ENCODE data around the gene UNC13D. TPM values are rescaled to one million over a fixed set of nuclear protein-coding genes. Genes with fewer than 3 reads are reported as not detected.
"Not testable (repeated sequence)": the region's sequence is repeated elsewhere in the genome, so short reads cannot be mapped to it uniquely, and the experiment has no call there.

Gene UNC13D
- total and polyA plus RNA-seq, 2 of the 4 experiments (the other 2 are of a cell fraction) = under 0.01 to 0.31 TPM

GRCh38 chr17:75872434-75873351 lies 28.5 kb upstream of the UNC13D start:
- Histone ChIP-seq H3K4me3 (ENCODE audit: insufficient read depth, low read depth, low read length) (no peak overlapping the region), H3K18ac (ENCODE audit: low read depth, low read length) (peak overlapping the region; percentile 35; the same call in 1 of the 2 replicates), H2BK15ac (ENCODE audit: low read depth, low read length) (peak overlapping the region; percentile 66; the same call in 1 of the 3 replicates), H3K4me1 (ENCODE audit: control insufficient read depth, insufficient read depth, low read length) (peaks cover 40% of the 10 kb centered on the region), H2BK120ac (ENCODE audit: low read depth, low read length) (peak overlapping the region; percentile 85), H3K4me2 (ENCODE audit: low read depth, low read length) (peak overlapping the region; percentile 24; the same call in 1 of the 2 replicates), H3K9me1 (ENCODE audit: insufficient read depth, low read length) (peaks cover 16% of the 10 kb centered on the region), H3K36me3 (ENCODE audit: control insufficient read depth, insufficient read depth, low read length) (peaks cover 6% of the 10 kb centered on the region; the same call in 1 of the 2 replicates), H4K20me1 (ENCODE audit: insufficient read depth, low read length) (peaks cover 10% of the 10 kb centered on the region; the same call in 1 of the 2 replicates), H2AK9ac (replicated peaks; ENCODE audit: low read depth, low read length, poor library complexity) (peak overlapping the region; percentile 84), H3K14ac (replicated peaks; ENCODE audit: low read depth, low read length) (peak overlapping the region; percentile 55), H2AFZ (replicated peaks; ENCODE audit: low read length, poor library complexity) (peak overlapping the region; percentile 87), H3K4ac (ENCODE audit: low read depth, low read length) (peak overlapping the region; percentile 89), H4K8ac (ENCODE audit: low read depth in 2 of 2, low read length in 2 of 2) (peak overlapping the region; percentile 76 to 89; a peak in 3 of 4 replicates), H2AK5ac (ENCODE audit: low read depth, low read length) (peak overlapping the region; percentile 87; the same call in 1 of the 2 replicates), H3K9me3 (ENCODE audit: control insufficient read depth, insufficient read depth, low read length) (no peaks in the 10 kb centered on the region), H2BK20ac (ENCODE audit: low read depth, low read length) (peak overlapping the region; percentile 60), H2BK5ac (ENCODE audit: low read depth, low read length, poor library complexity, severe bottlenecking) (peak overlapping the region; percentile 31), H4K91ac (ENCODE audit: insufficient read depth, low read depth, low read length) (peak overlapping the region; percentile 69), H4K5ac (ENCODE audit: low read depth, low read length) (peak overlapping the region; percentile 40), H3K27me3 (ENCODE audit: control insufficient read depth, insufficient read depth, low read length) (no peaks in the 10 kb centered on the region), H3K27ac (ENCODE audit: insufficient read depth, low read length) (peak overlapping the region; percentile 51), H3K79me1 (ENCODE audit: low read depth in 1 of 2, low read length in 2 of 2) (peaks cover 5 to 43% of the 10 kb centered on the region in 2 experiments; a peak in 3 of 4 replicates), H3K56ac (ENCODE audit: extremely low read depth, insufficient read depth, low read length) (no peak overlapping the region), H3K23ac (ENCODE audit: low read depth, low read length) (peak overlapping the region; percentile 53; the same call in 1 of the 2 replicates), H3K9ac (ENCODE audit: low read depth, low read length) (no peak overlapping the region)
- peak; percentile 40 for ATAC-seq (ENCODE audit: low read depth)
- 0% methylated on average over 1 of the region's 13 CpGs; no CpG with 5 or more reads in 1 of the 2 experiments for WGBS, 2 experiments (ENCODE audit: extremely low coverage in 2 of 2, insufficient read length in 1 of 2)
- intact Hi-C loops (cut with micrococcal nuclease) = loop anchor here (10.0 kb wide), 1 partner anchor 88 kb away; the partner anchor contains the start of gene UNK
- in situ Hi-C loops (cut with MboI; ENCODE audit: low sequenced_read_pairs) = no loop called here
- dilution Hi-C loops (cut with HindIII; ENCODE audit: low sequenced_read_pairs, unreplicated experiment) = no loop called here
- ChIA-PET CTCF (interaction anchor here (1.0 kb wide), 1 partner anchor 11 kb away, joined by 3 read pairs; no protein-coding TSS in a partner anchor), POLR2A (ENCODE audit: unreplicated experiment) (interaction anchor here (1.2 kb wide), 1 partner anchor 93 kb away, joined by 4 read pairs; a partner anchor contains a TSS)
- peak; percentile 63 for DNase-seq
- TF ChIP-seq NFE2L2 (IDR thresholded peaks at IDR 0.05; ENCODE audit: low read depth, low read length) = no peak
- peak; percentile 68 for TF ChIP-seq MAZ (IDR thresholded peaks at IDR 0.05; ENCODE audit: borderline replicate concordance, low read depth, low read length)
- no peak for TF ChIP-seq FOS (IDR thresholded peaks at IDR 0.05; ENCODE audit: low read depth, low read length)
- TF ChIP-seq CHD1 (IDR thresholded peaks at IDR 0.05; ENCODE audit: low read depth, low read length) = no peak
- TF ChIP-seq MAFK (IDR thresholded peaks at IDR 0.05; ENCODE audit: low read depth, low read length) = no peak
- BruUV-seq (replicated peaks) = no TSS peak

DNA sequence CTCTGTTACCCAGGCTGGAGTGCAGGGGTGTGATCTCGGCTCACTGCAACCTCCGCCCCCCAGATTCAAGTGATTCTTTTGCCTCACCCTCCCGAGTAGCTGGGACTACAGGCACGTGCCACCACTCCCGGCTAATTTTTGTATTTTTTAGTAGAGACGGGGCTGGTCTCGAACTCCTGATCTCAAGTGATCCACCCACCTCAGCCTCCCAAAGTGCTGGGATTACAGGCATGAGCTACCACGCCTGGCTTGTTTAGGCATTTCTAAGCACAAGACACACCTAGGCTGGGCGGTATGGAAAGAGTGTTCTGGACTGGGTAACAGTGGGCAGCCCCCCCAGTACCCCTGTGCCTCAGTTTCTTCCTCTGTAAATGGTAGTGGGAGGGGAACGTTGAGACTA lies 26.0 kb upstream of the UNC13D start:
- in situ Hi-C loops (cut with MboI; ENCODE audit: low sequenced_read_pairs); H3K4me3 ChIP-seq (ENCODE audit: insufficient read depth, low read depth, low read length); ATAC-seq (ENCODE audit: low read depth); H2BK20ac ChIP-seq (ENCODE audit: low read depth, low read length); H3K9me3 ChIP-seq (ENCODE audit: control insufficient read depth, insufficient read depth, low read length); H3K27me3 ChIP-seq (ENCODE audit: control insufficient read depth, insufficient read depth, low read length); BruUV-seq (replicated peaks); POLR2A ChIA-PET (ENCODE audit: unreplicated experiment); CTCF ChIA-PET; dilution Hi-C loops (cut with HindIII; ENCODE audit: low sequenced_read_pairs, unreplicated experiment); H3K36me3 ChIP-seq (ENCODE audit: control insufficient read depth, insufficient read depth, low read length); H2AK9ac ChIP-seq (replicated peaks; ENCODE audit: low read depth, low read length, poor library complexity); DNase-seq; H4K20me1 ChIP-seq (ENCODE audit: insufficient read depth, low read length): not testable (repeated sequence)
- Histone ChIP-seq H2AFZ (replicated peaks; ENCODE audit: low read length, poor library complexity) (peak overlapping the region; percentile 95), H2BK5ac (ENCODE audit: low read depth, low read length, poor library complexity, severe bottlenecking) (peak overlapping the region; percentile 77), H4K91ac (ENCODE audit: insufficient read depth, low read depth, low read length) (peak overlapping the region; percentile 95), H2AK5ac (ENCODE audit: low read depth, low read length) (peak overlapping the region; percentile 89; the same call in 1 of the 2 replicates), H3K4ac (ENCODE audit: low read depth, low read length) (peak overlapping the region; percentile 98), H3K9ac (ENCODE audit: low read depth, low read length) (peak overlapping the region; percentile 83; the same call in 1 of the 2 replicates), H3K79me1 (ENCODE audit: low read depth in 1 of 2, low read length in 2 of 2) (peaks cover 5 to 26% of the 10 kb centered on the region in 2 experiments; a peak in 3 of 4 replicates), H3K23ac (ENCODE audit: low read depth, low read length) (peak overlapping the region; percentile 93; the same call in 1 of the 2 replicates), H3K4me1 (ENCODE audit: control insufficient read depth, insufficient read depth, low read length) (peaks cover 24% of the 10 kb centered on the region), H3K27ac (ENCODE audit: insufficient read depth, low read length) (peak overlapping the region; percentile 94; the same call in 1 of the 2 replicates), H4K5ac (ENCODE audit: low read depth, low read length) (peak overlapping the region; percentile 96), H3K56ac (ENCODE audit: extremely low read depth, insufficient read depth, low read length) (peak overlapping the region; percentile 57), H3K4me2 (ENCODE audit: low read depth, low read length) (peak overlapping the region; percentile 64; the same call in 1 of the 2 replicates), H4K8ac (ENCODE audit: low read depth in 2 of 2, low read length in 2 of 2) (peak overlapping the region; percentile 94 to 97; a peak in 3 of 4 replicates), H2BK120ac (ENCODE audit: low read depth, low read length) (peak overlapping the region; percentile 86; the same call in 1 of the 2 replicates), H3K9me1 (ENCODE audit: insufficient read depth, low read length) (peaks cover 13% of the 10 kb centered on the region), H3K18ac (ENCODE audit: low read depth, low read length) (peak overlapping the region; percentile 86; the same call in 1 of the 2 replicates), H2BK15ac (ENCODE audit: low read depth, low read length) (peak overlapping the region; percentile 49; the same call in 2 of the 3 replicates), H3K14ac (replicated peaks; ENCODE audit: low read depth, low read length) (peak overlapping the region; percentile 95)
- intact Hi-C loops (cut with micrococcal nuclease) = loop anchor here (10.0 kb wide), 1 partner anchor 85 kb away; the partner anchor contains the start of gene UNK
- 47% methylated on average over 5 of the region's 10 CpGs; no CpG with 5 or more reads in 1 of the 2 experiments for WGBS, 2 experiments (ENCODE audit: extremely low coverage in 2 of 2, insufficient read length in 1 of 2)

Measured in IMR-90 (cell line).